MM.1S (cell line): ENCODE results near the gene DRD1.

Source experiments
- DNase-seq: peaks from one replicate; pipeline ENCODE4 v3.0.0-alpha.2; 2015
- H2AFZ ChIP-seq: fragments of 300-600 bp; sonication (generic); 2 replicates; pipeline ENCODE4 v1.6.0; 2016; ENCODE audit warnings: antibody characterized with exemption, low read length
- H3F3A ChIP-seq: fragments of 300-600 bp; sonication (generic); 2 replicates; pipeline ENCODE4 v1.6.1; 2016; ENCODE audit warnings: mild to moderate bottlenecking, antibody characterized with exemption, low read length, moderate library complexity, mixed read lengths; ENCODE audit not compliant: insufficient read depth
- H3K27ac ChIP-seq: fragments of 300-600 bp; sonication (generic); 2 replicates; pipeline ENCODE4 v1.5.1; 2016; ENCODE audit warnings: mild to moderate bottlenecking, low read length
- H3K27me3 ChIP-seq: fragments of 300-600 bp; sonication (generic); replicated peaks from 2 replicates; pipeline ENCODE4 v1.6.0; 2016; ENCODE audit warnings: low read length; ENCODE audit not compliant: insufficient read depth
- H3K36me3 ChIP-seq: fragments of 300-600 bp; sonication (generic); replicated peaks from 2 replicates; pipeline ENCODE4 v1.6.1; 2016; ENCODE audit warnings: mild to moderate bottlenecking, low read length, mixed read lengths; ENCODE audit not compliant: insufficient read depth
- H3K4me1 ChIP-seq: fragments of 300-600 bp; sonication (generic); 2 replicates; pipeline ENCODE4 v1.6.1; 2016; ENCODE audit warnings: low read length, mixed read lengths
- H3K4me2 ChIP-seq: fragments of 300-600 bp; sonication (generic); 2 replicates; pipeline ENCODE4 v1.6.0; 2016; ENCODE audit warnings: low read depth, low read length
- H3K4me3 ChIP-seq: fragments of 300-600 bp; sonication (generic); 2 replicates; pipeline ENCODE4 v1.5.1; 2016; ENCODE audit warnings: low read length, mixed read lengths
- H3K79me2 ChIP-seq: fragments of 300-600 bp; sonication (generic); 2 replicates; pipeline ENCODE4 v1.6.1; 2016; ENCODE audit warnings: mixed run types, low read length, mixed read lengths
- H3K9ac ChIP-seq: fragments of 300-600 bp; sonication (generic); 2 replicates; pipeline ENCODE4 v1.6.1; 2016; ENCODE audit warnings: low read length, mixed read lengths
- H3K9me2 ChIP-seq: fragments of 300-600 bp; sonication (generic); replicated peaks from 2 replicates; pipeline ENCODE4 v1.6.1; 2016; ENCODE audit warnings: mild to moderate bottlenecking, low read length, mixed read lengths; ENCODE audit not compliant: insufficient read depth
- H3K9me3 ChIP-seq: fragments of 300-600 bp; sonication (generic); replicated peaks from 2 replicates; pipeline ENCODE4 v1.6.1; 2016; ENCODE audit warnings: mild to moderate bottlenecking, low read length, mixed read lengths; ENCODE audit not compliant: insufficient read depth
- H4K20me1 ChIP-seq: fragments of 300-600 bp; sonication (generic); 2 replicates; pipeline ENCODE4 v1.6.1; 2016; ENCODE audit warnings: mild to moderate bottlenecking, low read length, moderate library complexity, mixed read lengths; ENCODE audit not compliant: insufficient read depth
- EZH2 ChIP-seq: fragments of 300-600 bp; sonication (generic); optimal IDR thresholded peaks from 2 replicates; pipeline ENCODE3; 2017; ENCODE audit warnings: low read depth, mild to moderate bottlenecking, antibody characterized with exemption, low read length, mixed read lengths
- EZH2phosphoT487 ChIP-seq: fragments of 300-600 bp; sonication (generic); IDR thresholded peaks from 2 replicates; pipeline ENCODE4 v1.6.1; 2018; ENCODE audit warnings: antibody characterized with exemption, low read length
- TF ChIP-seq, protein P1 (sequence below): fragments of 300-600 bp; sonication (generic); IDR thresholded peaks from 2 replicates; pipeline ENCODE4 v1.5.1; 2016; ENCODE audit warnings: antibody characterized with exemption, low read length, mixed read lengths

The DRD1 gene

DNA sequence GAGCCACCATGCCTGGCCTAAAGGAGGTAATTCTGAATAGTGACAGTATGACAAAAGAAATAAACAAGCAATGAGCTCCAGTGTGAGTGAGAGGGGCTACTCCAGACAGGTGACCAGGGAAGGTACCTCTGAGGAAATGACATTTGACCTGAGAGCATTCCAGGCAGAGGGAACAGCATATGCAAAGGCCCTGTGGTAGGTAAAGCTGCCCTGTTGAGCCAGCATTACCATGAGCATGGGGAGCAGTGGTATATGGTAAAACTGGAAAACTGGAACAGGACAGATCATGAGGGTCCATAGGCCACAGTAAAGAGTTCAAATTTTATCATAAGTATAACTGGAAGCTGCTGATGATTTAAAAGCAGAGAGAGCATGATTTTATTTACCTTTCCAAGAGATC, 28.4 kb upstream of the DRD1 start:
- H3K9ac ChIP-seq = no peak overlapping the region
- no peak overlapping the region for H3K27ac ChIP-seq
- no peak overlapping the region for H3K4me2 ChIP-seq
- no peaks in the 10 kb centered on the region for H3K9me3 ChIP-seq
- H3K4me3 ChIP-seq = no peak overlapping the region
- TF ChIP-seq, protein P1, sequence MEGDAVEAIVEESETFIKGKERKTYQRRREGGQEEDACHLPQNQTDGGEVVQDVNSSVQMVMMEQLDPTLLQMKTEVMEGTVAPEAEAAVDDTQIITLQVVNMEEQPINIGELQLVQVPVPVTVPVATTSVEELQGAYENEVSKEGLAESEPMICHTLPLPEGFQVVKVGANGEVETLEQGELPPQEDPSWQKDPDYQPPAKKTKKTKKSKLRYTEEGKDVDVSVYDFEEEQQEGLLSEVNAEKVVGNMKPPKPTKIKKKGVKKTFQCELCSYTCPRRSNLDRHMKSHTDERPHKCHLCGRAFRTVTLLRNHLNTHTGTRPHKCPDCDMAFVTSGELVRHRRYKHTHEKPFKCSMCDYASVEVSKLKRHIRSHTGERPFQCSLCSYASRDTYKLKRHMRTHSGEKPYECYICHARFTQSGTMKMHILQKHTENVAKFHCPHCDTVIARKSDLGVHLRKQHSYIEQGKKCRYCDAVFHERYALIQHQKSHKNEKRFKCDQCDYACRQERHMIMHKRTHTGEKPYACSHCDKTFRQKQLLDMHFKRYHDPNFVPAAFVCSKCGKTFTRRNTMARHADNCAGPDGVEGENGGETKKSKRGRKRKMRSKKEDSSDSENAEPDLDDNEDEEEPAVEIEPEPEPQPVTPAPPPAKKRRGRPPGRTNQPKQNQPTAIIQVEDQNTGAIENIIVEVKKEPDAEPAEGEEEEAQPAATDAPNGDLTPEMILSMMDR = no peak
- no peak for TF ChIP-seq EZH2phosphoT487
- no peak for TF ChIP-seq EZH2
- no peak for DNase-seq
- peaks cover 10% of the 10 kb centered on the region; the same call in 1 of the 2 replicates for H3K27me3 ChIP-seq
- H3F3A ChIP-seq = no peaks in the 10 kb centered on the region
- H3K36me3 ChIP-seq = no peaks in the 10 kb centered on the region
- H3K9me2 ChIP-seq = no peaks in the 10 kb centered on the region
- no peaks in the 10 kb centered on the region for H3K4me1 ChIP-seq
- no peaks in the 10 kb centered on the region for H4K20me1 ChIP-seq
- no peaks in the 10 kb centered on the region for H3K79me2 ChIP-seq
- H2AFZ ChIP-seq = no peak overlapping the region

DNA sequence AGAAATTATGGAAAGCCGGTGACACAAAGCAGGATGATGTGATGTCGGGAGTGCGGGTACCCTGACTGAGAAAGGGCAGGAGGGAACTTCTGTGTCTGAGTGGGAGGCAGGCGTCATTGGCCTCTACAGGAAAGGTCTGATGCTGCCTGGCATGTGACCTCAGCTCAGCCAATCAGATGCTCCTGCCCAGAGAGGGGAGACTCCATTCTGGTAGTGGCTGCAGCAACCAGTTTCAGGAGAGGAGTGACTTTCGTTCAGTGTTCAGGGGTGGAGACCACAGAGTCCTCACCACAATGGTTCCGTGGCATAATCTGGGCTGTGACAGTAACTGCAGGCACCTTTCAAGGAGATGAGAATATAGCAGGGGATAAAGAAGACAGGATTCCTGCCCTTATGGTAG, 27.6 kb upstream of the DRD1 start:
- Histone ChIP-seq H3K27ac (no peak overlapping the region), H3K9me3 (no peaks in the 10 kb centered on the region), H3K27me3 (0 out of 2 replicates have a peak, but pooled peaks cover 7% of the 10 kb centered on the region), H3K4me3 (no peak overlapping the region), H3K79me2 (no peaks in the 10 kb centered on the region), H3K4me1 (no peaks in the 10 kb centered on the region), H3K9ac (no peak overlapping the region), H3K36me3 (no peaks in the 10 kb centered on the region), H2AFZ (no peak overlapping the region), H3K9me2 (no peaks in the 10 kb centered on the region), H3K4me2 (no peak overlapping the region), H4K20me1 (no peaks in the 10 kb centered on the region), H3F3A (no peaks in the 10 kb centered on the region)
- no peak for TF ChIP-seq EZH2phosphoT487
- TF ChIP-seq, protein P1 = no peak
- TF ChIP-seq EZH2 = no peak
- DNase-seq = peak; percentile 30

DNA sequence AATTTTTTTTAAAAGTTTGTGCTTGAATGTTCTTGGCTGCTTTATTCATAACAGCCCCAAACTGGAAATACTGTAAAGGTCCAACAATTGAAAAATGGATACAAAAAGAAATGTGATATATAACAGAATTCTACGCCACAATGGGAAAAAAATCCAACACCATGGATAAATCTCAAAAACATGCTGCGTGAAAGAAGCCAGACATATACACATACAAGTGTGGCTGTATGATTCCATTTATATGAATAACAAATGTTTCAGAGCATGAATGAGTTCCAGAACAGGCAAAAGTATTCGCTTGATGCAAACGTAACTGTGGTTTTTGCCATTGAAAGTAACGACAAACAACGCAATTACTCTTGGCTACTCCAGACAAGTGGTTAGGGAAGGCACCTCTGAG, 27.2 kb upstream of the DRD1 start:
- Histone ChIP-seq H2AFZ (no peak overlapping the region), H4K20me1 (no peaks in the 10 kb centered on the region), H3K9me2 (no peaks in the 10 kb centered on the region), H3K9ac (no peak overlapping the region), H3K4me3 (no peak overlapping the region), H3K79me2 (no peaks in the 10 kb centered on the region), H3K4me2 (no peak overlapping the region), H3F3A (no peaks in the 10 kb centered on the region), H3K36me3 (no peaks in the 10 kb centered on the region), H3K27me3 (0 out of 2 replicates have a peak, but pooled peaks cover 4% of the 10 kb centered on the region), H3K9me3 (no peaks in the 10 kb centered on the region), H3K27ac (no peak overlapping the region), H3K4me1 (no peaks in the 10 kb centered on the region)
- no peak for TF ChIP-seq EZH2
- TF ChIP-seq EZH2phosphoT487 = no peak
- DNase-seq = no peak

DNA sequence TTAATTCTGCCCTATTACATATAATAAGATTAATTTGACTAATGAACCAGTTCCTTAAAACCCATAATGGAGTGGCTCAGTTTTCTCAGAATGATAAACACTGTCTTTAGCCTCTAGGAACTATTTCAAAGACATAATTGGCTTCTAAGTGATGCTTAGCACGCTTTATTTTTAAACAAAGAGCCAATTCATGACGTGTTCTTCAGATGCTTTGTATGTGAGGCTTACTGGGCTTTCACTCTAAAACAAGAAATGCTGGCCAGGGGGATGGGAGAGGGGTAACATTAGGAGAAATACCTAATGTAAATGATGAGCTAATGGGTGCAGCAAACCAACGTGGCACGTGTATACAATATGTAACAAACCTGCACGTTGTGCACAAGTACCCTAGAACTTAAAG, 26.8 kb upstream of the DRD1 start:
- no peak for DNase-seq
- no peak for TF ChIP-seq EZH2
- TF ChIP-seq, protein P1 = no peak
- TF ChIP-seq EZH2phosphoT487 = no peak
- H3K4me3 ChIP-seq = no peak overlapping the region
- H3K4me2 ChIP-seq = no peak overlapping the region
- H3K27me3 ChIP-seq = no peaks in the 10 kb centered on the region
- H3K9me2 ChIP-seq = no peaks in the 10 kb centered on the region
- H3K79me2 ChIP-seq = no peaks in the 10 kb centered on the region
- no peak overlapping the region for H3K9ac ChIP-seq
- no peak overlapping the region for H3K27ac ChIP-seq
- H3K36me3 ChIP-seq = no peaks in the 10 kb centered on the region
- H4K20me1 ChIP-seq = no peaks in the 10 kb centered on the region
- H3K9me3 ChIP-seq = no peaks in the 10 kb centered on the region
- H3F3A ChIP-seq = no peaks in the 10 kb centered on the region
- no peak overlapping the region for H2AFZ ChIP-seq
- H3K4me1 ChIP-seq = no peaks in the 10 kb centered on the region
